Breast epithelium (tissue), 3 donors: ENCODE data around the gene KCNA3.

Experiments used
- CTCF ChIP-seq, 3 donors: fragments of 450-650 bp; IDR thresholded peaks; one replicate each; pipeline ENCODE4 v1.5.1; 2016 to 2017; ENCODE audit warnings: antibody characterized with exemption in 3 of 3, mild to moderate bottlenecking in 3 of 3, moderate library complexity in 3 of 3
- POLR2A ChIP-seq: fragments of 450-650 bp; IDR thresholded peaks from one replicate; pipeline ENCODE4 v1.6.1; 2016; ENCODE audit warnings: antibody characterized with exemption, mild to moderate bottlenecking, moderate library complexity

- no peak for TF ChIP-seq CTCF (IDR thresholded peaks at IDR 0.05)
- TF ChIP-seq POLR2A, result no peak
Observed at GRCh38 chr1:110639724-110640386, 34.9 kb downstream of the KCNA3 start.
